Uterus (tissue), 2 donors: ENCODE measurements around the gene RAB3IP.

ENCODE experiments used
- CTCF ChIP-seq, 4 experiments: fragments of 200-600 bp in 2 of 4; fragments of 450-650 bp in 2 of 4; sonication (generic) in 2 of 4; IDR thresholded peaks; one replicate each; pipeline ENCODE4 v1.5.1; 2016 to 2019; ENCODE audit warnings: antibody characterized with exemption in 4 of 4, mild to moderate bottlenecking in 2 of 4, moderate library complexity in 1 of 4
- POLR2A ChIP-seq, 2 donors: fragments of 450-650 bp; IDR thresholded peaks; one replicate each; pipeline ENCODE4 v1.6.1; 2016; ENCODE audit warnings: antibody characterized with exemption in 2 of 2, mild to moderate bottlenecking in 1 of 2, moderate library complexity in 1 of 2

- TF ChIP-seq CTCF (IDR thresholded peaks at IDR 0.05) (no peak), POLR2A (IDR thresholded peaks at IDR 0.05) (no peak)
Observed at GRCh38 chr12:69756088-69756755, 17.6 kb downstream of the RAB3IP start.
